Sigmoid colon (tissue), 4 donors: Measurements from ENCODE around the gene ZBED1.

ENCODE experiments used
- EP300 ChIP-seq, 4 donors: sonication (generic); formaldehyde crosslinking; IDR thresholded peaks; one replicate each; pipeline ENCODE4 v1.6.1; 2017; ENCODE audit warnings: antibody characterized with exemption in 4 of 4
- POLR2AphosphoS5 ChIP-seq, 4 donors: sonication (generic); formaldehyde crosslinking; IDR thresholded peaks; one replicate each; pipeline ENCODE4 v1.6.1; 2017; ENCODE audit warnings: antibody characterized with exemption in 4 of 4
- TF ChIP-seq, protein P1 (sequence below), 4 experiments: fragments of 450-650 bp in 3 of 4; fragments of 200-600 bp in 1 of 4; IDR thresholded peaks; one replicate each; pipeline ENCODE4 v1.5.1; 2016 to 2019; ENCODE audit warnings: antibody characterized with exemption in 4 of 4, mild to moderate bottlenecking in 3 of 4, moderate library complexity in 2 of 4

DNA sequence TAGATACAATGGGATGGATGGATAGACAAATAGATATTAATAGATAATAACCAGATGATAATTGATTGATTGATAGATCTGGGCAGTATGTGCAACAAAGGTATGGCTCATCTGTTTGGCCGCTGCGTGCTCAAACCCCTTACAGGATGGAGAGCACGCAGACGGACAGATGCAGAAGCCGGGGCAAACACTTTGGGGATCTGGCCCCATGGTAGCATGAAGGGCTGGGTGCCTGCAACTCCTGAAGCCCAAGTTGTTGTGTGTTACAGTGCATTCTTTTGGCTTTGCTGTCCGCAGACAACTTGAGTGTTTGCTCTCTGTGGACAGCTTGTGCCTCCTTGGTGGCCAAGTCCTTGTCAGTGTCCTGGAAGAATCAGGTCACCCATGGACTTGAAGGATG lies 10.6 kb upstream of the ZBED1 start:
- TF ChIP-seq, protein P1, sequence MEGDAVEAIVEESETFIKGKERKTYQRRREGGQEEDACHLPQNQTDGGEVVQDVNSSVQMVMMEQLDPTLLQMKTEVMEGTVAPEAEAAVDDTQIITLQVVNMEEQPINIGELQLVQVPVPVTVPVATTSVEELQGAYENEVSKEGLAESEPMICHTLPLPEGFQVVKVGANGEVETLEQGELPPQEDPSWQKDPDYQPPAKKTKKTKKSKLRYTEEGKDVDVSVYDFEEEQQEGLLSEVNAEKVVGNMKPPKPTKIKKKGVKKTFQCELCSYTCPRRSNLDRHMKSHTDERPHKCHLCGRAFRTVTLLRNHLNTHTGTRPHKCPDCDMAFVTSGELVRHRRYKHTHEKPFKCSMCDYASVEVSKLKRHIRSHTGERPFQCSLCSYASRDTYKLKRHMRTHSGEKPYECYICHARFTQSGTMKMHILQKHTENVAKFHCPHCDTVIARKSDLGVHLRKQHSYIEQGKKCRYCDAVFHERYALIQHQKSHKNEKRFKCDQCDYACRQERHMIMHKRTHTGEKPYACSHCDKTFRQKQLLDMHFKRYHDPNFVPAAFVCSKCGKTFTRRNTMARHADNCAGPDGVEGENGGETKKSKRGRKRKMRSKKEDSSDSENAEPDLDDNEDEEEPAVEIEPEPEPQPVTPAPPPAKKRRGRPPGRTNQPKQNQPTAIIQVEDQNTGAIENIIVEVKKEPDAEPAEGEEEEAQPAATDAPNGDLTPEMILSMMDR (IDR thresholded peaks at IDR 0.05): no peak
- TF ChIP-seq POLR2AphosphoS5 (IDR thresholded peaks at IDR 0.05): no peak
- no peak for TF ChIP-seq EP300 (IDR thresholded peaks at IDR 0.05)
